GM21576 (cell line): ENCODE results near the gene PLXND1.
"Not testable (repeated sequence)": the region's sequence is repeated elsewhere in the genome, so short reads cannot be mapped to it uniquely, and the experiment has no call there.

ENCODE experiments used
- ATAC-seq: cut with Tn5 transposase; IDR thresholded peaks from one replicate; pipeline ENCODE4 v1.9.1; 2021; ENCODE audit warnings: mild to moderate bottlenecking, moderate library complexity; ENCODE audit not compliant: unreplicated experiment

The PLXND1 gene

GRCh38 chr3:129614927-129615363, 8.5 kb upstream of the PLXND1 start:
- ATAC-seq, result no peak

DNA sequence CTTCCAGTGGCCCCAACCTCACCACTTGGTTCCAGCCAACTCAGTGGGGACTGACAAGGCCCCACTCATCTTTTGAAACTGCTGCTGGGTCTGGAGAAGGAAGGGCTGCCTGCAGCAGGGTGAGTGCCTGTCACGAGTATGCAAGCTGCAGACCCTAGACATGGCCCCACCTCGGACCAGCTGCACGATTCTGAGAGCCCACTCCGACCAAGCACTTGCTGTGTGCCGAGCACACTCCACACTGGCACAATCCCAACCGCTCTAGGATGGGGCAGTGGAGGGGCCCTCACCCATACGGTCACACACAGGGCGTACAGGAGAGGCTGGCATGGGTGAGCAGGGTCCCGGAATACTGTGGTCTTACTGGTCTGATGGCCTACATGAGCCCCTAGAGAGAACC, 8.0 kb upstream of the PLXND1 start:
- no peak for ATAC-seq

DNA sequence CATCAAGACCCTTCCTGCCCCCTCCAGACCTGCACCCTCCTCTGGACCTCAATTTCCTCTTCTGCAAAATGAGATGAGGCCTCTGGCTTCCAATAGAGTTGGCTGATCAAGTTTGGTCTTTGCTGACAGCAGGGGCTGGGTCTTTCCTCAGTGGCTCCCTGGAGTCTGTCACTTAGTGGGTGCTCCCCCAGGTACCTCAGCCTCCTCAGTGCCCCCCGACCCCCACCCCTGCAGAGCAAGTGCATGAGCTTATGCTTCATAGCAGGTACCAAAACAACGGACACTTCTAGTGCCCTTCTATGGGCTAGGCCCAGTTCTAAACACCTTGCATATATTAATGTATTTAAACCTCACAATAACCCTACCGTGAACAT, 6.9 kb upstream of the PLXND1 start:
- ATAC-seq, result no peak

DNA sequence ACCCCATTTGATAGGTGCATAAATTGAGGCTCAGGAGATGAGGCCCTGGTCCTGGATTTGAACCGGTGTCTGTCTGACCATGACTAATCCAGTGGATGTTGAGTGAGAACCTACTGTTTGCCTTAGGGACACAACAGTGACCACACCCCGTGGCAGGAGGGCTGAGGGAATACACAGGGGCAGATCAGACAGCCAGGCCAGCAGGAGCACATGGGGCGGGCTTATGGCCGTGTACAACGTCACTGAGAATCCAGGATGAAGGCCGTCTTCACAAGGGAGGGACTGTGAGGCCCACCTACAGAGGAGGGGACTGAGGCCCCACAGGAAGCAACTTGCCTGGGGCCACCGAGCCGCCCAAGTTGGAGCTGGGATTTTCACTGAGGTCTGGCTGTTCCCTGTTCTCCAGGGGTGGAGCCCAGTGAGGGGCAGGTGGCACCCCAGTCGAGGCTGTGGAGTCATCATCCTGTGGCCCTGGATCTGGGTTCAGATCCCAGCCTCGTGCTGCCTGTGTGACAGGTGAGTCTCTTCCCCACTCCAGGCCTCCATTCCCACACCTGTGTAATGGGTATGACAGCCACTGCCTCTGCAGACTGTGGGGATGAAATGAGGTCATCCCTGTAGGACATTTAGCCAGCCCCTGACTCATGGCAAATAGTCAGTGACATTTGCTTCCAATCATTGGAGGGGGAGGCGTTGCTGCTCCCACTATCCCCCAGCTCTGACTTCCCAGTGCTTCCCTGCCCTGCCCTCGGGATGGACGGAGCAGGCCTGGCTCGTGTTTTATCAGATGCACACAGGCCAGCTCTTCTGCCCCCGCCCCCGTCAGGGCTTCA, 6.3 kb upstream of the PLXND1 start:
- ATAC-seq, result no peak

GRCh38 chr3:129611812-129612533, 5.5 kb upstream of the PLXND1 start:
- ATAC-seq, result no peak

- ATAC-seq, result no peak
Observed at GRCh38 chr3:129611446-129611800, 4.9 kb upstream of the PLXND1 start.

- ATAC-seq, result not testable (repeated sequence)
Observed at GRCh38 chr3:129610794-129611445, 4.4 kb upstream of the PLXND1 start.

GRCh38 chr3:129610276-129610675, 3.8 kb upstream of the PLXND1 start:
- ATAC-seq, result no peak

DNA sequence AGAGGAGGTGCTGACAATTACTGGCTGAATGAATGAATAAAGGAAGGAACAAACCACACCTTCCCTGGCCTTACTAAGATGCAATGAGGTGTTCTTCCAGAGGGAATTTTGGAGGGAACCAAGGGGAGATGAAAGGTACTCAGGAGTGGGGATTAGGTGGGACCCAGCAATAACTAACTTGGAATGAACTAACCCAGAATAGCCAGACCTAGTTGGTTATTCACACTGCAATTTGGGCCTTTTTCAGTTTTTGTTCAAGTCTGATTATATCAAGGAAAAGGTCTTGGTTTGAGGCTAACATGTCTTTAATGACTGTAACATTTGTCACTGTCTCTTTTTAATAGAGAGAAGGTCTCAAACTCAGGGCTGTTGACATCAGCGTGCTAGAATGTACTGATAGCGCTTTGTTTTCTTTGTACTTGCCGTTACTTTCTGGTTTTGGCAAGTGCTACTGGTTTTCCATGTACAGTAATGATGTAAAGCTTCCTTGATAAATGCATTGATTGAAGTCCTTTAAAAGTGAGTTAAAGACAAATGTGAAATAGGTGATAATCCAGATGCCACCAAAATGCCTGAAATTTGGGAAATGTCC, 3.2 kb upstream of the PLXND1 start:
- ATAC-seq, result no peak

- ATAC-seq, result no peak
Observed at GRCh38 chr3:129608936-129609590, 2.6 kb upstream of the PLXND1 start.

- no peak for ATAC-seq
Observed at GRCh38 chr3:129608087-129608935, 1.8 kb upstream of the PLXND1 start.

GRCh38 chr3:129607391-129608068, 1.1 kb upstream of the PLXND1 start:
- ATAC-seq, result no peak

DNA sequence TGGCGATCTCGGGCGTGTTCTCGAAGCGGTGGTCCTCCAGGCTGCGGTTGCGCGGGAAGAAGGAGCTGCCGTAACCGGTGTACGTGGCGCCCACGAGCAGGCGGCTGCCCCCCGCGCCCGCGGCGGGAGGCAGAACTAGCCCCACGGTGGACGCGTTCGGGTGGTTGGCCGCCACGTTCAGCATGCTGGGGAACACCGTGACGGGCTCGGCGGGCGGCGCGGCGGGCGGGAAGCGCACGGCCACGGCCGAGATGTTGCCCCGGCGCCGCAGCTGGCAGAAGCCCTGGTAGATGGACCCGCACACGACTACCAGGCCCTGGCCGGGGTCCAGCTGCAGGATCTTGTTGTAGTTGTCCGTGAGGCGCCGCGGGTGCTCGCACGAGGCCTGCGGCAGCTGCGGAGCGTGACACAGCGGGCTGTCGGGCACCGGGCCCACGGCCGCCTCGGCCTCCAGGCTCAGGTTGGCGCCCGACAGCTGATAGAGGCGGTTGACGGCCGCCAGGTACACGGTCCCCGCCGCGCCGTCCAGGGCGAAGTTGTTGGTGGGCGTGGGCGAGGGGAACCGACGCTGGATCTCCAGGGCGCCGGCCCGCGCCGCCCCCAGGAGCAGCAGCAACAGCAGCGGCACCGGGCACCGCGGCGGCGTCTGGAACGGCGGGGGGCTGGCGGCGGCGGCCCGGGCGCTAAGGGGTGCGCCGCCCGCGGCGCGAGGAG, 397 bp downstream of the PLXND1 start:
- no peak for ATAC-seq

- no peak for ATAC-seq
Observed at GRCh38 chr3:129605203-129605921, 1.1 kb downstream of the PLXND1 start.

- no peak for ATAC-seq
Observed at GRCh38 chr3:129604767-129605166, 1.7 kb downstream of the PLXND1 start.

- no peak for ATAC-seq
Observed at GRCh38 chr3:129603991-129604749, 2.3 kb downstream of the PLXND1 start.

GRCh38 chr3:129603561-129603942, 2.9 kb downstream of the PLXND1 start:
- no peak for ATAC-seq
